Testis (tissue), 2 donors: ENCODE results near the gene KCNK10.

Source experiments
- POLR2A ChIP-seq: fragments of 450-650 bp; IDR thresholded peaks from one replicate; pipeline ENCODE4 v1.6.1; 2017; ENCODE audit warnings: antibody characterized with exemption, mild to moderate bottlenecking, moderate library complexity
- TF ChIP-seq, protein P1 (sequence below), 3 experiments: fragments of 450-650 bp in 2 of 3; fragments of 200-600 bp in 1 of 3; sonication (generic) in 1 of 3; IDR thresholded peaks; one replicate each; pipeline ENCODE4 v1.5.1; 2016 to 2019; ENCODE audit warnings: antibody characterized with exemption in 3 of 3, mild to moderate bottlenecking in 2 of 3, moderate library complexity in 1 of 3

DNA sequence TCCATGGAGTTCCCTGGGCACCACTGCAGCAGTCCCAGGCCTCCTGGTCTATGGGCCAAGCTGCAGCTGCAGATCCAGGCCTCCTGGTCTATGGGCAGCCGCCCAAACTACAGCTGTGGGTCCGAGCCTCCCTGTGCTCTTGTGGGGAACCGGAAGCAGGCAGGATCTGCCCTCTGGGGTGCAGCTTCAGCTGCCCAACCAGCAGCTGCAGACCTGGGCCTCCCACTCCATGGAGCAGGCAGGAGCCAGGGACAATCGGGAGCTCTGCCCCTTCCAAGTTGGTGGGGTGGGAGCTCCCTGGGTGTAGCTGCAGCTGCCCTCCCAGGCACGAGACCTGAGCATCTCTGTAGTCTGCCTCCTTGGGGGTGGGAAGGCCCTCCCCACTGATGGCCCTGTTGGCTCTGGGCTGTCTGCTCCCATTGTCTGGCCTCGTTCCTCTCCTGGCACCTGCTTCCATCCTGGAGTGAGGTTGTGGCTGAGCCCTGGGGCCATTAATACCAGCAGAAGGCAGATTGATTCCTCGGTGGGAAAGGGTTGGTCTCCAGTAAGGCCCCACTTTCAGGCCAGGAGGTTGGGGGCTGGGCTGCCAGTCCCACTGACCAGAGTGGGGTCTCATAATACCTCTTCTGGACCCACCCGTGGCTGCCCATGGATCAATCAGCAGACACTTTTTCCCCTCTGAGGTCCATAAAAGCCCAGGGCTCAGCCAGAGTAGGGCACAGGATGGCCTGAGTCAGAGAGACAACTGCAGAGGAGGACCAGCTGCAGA, 176.0 kb downstream of the KCNK10 start:
- TF ChIP-seq POLR2A = no peak
- TF ChIP-seq, protein P1, sequence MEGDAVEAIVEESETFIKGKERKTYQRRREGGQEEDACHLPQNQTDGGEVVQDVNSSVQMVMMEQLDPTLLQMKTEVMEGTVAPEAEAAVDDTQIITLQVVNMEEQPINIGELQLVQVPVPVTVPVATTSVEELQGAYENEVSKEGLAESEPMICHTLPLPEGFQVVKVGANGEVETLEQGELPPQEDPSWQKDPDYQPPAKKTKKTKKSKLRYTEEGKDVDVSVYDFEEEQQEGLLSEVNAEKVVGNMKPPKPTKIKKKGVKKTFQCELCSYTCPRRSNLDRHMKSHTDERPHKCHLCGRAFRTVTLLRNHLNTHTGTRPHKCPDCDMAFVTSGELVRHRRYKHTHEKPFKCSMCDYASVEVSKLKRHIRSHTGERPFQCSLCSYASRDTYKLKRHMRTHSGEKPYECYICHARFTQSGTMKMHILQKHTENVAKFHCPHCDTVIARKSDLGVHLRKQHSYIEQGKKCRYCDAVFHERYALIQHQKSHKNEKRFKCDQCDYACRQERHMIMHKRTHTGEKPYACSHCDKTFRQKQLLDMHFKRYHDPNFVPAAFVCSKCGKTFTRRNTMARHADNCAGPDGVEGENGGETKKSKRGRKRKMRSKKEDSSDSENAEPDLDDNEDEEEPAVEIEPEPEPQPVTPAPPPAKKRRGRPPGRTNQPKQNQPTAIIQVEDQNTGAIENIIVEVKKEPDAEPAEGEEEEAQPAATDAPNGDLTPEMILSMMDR (IDR thresholded peaks at IDR 0.05) = no peak
